ENCODE data around the gene PID1.

- TF ChIP-seq, protein P1, sequence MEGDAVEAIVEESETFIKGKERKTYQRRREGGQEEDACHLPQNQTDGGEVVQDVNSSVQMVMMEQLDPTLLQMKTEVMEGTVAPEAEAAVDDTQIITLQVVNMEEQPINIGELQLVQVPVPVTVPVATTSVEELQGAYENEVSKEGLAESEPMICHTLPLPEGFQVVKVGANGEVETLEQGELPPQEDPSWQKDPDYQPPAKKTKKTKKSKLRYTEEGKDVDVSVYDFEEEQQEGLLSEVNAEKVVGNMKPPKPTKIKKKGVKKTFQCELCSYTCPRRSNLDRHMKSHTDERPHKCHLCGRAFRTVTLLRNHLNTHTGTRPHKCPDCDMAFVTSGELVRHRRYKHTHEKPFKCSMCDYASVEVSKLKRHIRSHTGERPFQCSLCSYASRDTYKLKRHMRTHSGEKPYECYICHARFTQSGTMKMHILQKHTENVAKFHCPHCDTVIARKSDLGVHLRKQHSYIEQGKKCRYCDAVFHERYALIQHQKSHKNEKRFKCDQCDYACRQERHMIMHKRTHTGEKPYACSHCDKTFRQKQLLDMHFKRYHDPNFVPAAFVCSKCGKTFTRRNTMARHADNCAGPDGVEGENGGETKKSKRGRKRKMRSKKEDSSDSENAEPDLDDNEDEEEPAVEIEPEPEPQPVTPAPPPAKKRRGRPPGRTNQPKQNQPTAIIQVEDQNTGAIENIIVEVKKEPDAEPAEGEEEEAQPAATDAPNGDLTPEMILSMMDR (IDR thresholded peaks at IDR 0.05), result no peak
- no peak for TF ChIP-seq POLR2A (IDR thresholded peaks at IDR 0.05)
Measured at GRCh38 chr2:229095472-229095871, 175.6 kb downstream of the PID1 start.

All from esophagus squamous epithelium (tissue), 4 donors.